ENCODE measurements around the gene PAF1. TPM values are rescaled to one million over a fixed set of nuclear protein-coding genes. Genes with fewer than 3 reads are reported as not detected.
"Not testable (repeated sequence)": the region's sequence is repeated elsewhere in the genome, so short reads cannot be mapped to it uniquely, and the experiment has no call there.

The PAF1 gene
- total RNA-seq, 1 experiment from 2014 or later, result 38.0 TPM

DNA sequence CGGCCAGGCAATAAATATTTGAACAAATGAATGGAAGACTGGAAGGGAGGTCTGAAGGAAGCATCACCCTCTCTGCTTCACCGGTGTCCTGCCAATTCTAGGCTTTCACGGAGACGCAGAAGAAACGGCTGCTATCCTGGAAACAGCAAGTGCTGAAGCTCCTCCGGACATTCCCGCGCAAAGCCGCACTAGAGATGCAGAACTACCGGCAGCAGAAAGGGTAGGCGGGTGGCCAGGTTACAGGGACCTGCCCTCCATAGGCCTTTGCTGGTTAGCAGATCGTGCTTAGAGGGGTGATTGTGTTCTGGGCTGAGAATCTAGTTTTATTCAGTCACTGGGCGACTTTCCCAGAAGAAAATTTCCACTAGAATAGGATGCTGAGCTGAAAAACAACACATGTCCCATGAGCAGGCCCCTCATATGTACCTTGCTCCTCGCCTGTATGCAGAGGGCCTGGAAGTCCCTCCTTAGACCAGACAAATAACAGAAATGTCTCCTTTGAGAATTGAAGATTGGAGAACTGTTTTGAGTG is 11.0 kb downstream of the PAF1 start:
- no peak overlapping the region for H2BK12ac ChIP-seq (ENCODE audit: insufficient read length, low read depth, low read length)
- no peak for DNase-seq
- H2BK20ac ChIP-seq (ENCODE audit: low read depth, low read length, poor library complexity, severe bottlenecking), result no peak overlapping the region
- H3K56ac ChIP-seq (ENCODE audit: insufficient read length, low read depth, low read length), result no peak overlapping the region
- no peak overlapping the region for H2AFZ ChIP-seq (ENCODE audit: low read length)
- Mint-ChIP-seq H3K27me3 (ENCODE audit: low read depth) (no peaks in the 10 kb centered on the region), H3K36me3 (ENCODE audit: insufficient read depth in 1 of 3, low read depth in 3 of 3) (peaks cover 50 to 93% (median 91%) of the 10 kb centered on the region in 3 experiments; a peak in 6 of 7 replicates), H3K4me3 (no peak overlapping the region), H3K27ac (no peak overlapping the region), H3K4me1 (peaks cover 0 to 1% of the 10 kb centered on the region in 2 experiments; a peak in 1 of 4 replicates), H3K9me3 (no peaks in the 10 kb centered on the region)
- no peak overlapping the region for H4K5ac ChIP-seq (ENCODE audit: insufficient read length, low read depth, low read length)
- H3K4ac ChIP-seq (ENCODE audit: low read depth, low read length), result no peak overlapping the region
- H2AK5ac ChIP-seq (ENCODE audit: insufficient read length, low read length), result no peak overlapping the region
- H3K18ac ChIP-seq (ENCODE audit: insufficient read length, low read depth, low read length), result no peak overlapping the region
- H2BK5ac ChIP-seq (ENCODE audit: insufficient read length, low read length), result no peak overlapping the region
- no peak overlapping the region for H3K14ac ChIP-seq (ENCODE audit: insufficient read depth, low read length)
- H3K9me3 ChIP-seq (ENCODE audit: control insufficient read depth, low read depth, low read length), result no peaks in the 10 kb centered on the region
- no peaks in the 10 kb centered on the region for H3K23me2 ChIP-seq (ENCODE audit: insufficient read length, low read depth, low read length, poor library complexity, severe bottlenecking)
- H2BK15ac ChIP-seq (ENCODE audit: low read depth, low read length), result no peak overlapping the region
- no peak for TF ChIP-seq CTCF (conservative IDR thresholded peaks at IDR 0.05)
- no peak overlapping the region for H3T11ph ChIP-seq (ENCODE audit: low read length)
- no peaks in the 10 kb centered on the region for H3K27me3 ChIP-seq (ENCODE audit: insufficient read depth, low read length)
- no peak overlapping the region for H3K23ac ChIP-seq (ENCODE audit: insufficient read length, low read depth, low read length)
- no peak overlapping the region for H2BK120ac ChIP-seq (ENCODE audit: low read depth, low read length, poor library complexity, severe bottlenecking)
- no peak overlapping the region for H3K4me2 ChIP-seq (ENCODE audit: insufficient read depth, insufficient read length, low read length)
- no peak overlapping the region for H3K9ac ChIP-seq (ENCODE audit: extremely low read depth, insufficient read length, low read length)
- no peaks in the 10 kb centered on the region for H3K79me1 ChIP-seq (ENCODE audit: insufficient read depth, low read depth, low read length, poor library complexity, severe bottlenecking)
- WGBS (ENCODE audit: extremely low coverage, insufficient read length, low lambda C conversion rate), result no CpG with 5 or more reads among the region's 14 CpGs
- H3K27ac ChIP-seq (ENCODE audit: insufficient read length, low read depth, low read length), result no peak overlapping the region
- H3K79me2 ChIP-seq (ENCODE audit: insufficient read depth, low read length), result no peaks in the 10 kb centered on the region
- no peak overlapping the region for H4K8ac ChIP-seq (replicated peaks; ENCODE audit: insufficient read length, low read depth, low read length)
- H4K91ac ChIP-seq (ENCODE audit: insufficient read length, low read depth, low read length), result no peak overlapping the region
- H4K20me1 ChIP-seq (ENCODE audit: control insufficient read depth, insufficient read depth, insufficient read length), result peaks cover 2% of the 10 kb centered on the region
- H3K4me1 ChIP-seq (ENCODE audit: insufficient read depth, low read length), result no peaks in the 10 kb centered on the region

- H3K4me2 ChIP-seq (ENCODE audit: insufficient read depth, insufficient read length, low read length); H3K27ac Mint-ChIP-seq; H4K8ac ChIP-seq (replicated peaks; ENCODE audit: insufficient read length, low read depth, low read length); H2BK12ac ChIP-seq (ENCODE audit: insufficient read length, low read depth, low read length); H3K9me3 Mint-ChIP-seq; H4K5ac ChIP-seq (ENCODE audit: insufficient read length, low read depth, low read length); H4K91ac ChIP-seq (ENCODE audit: insufficient read length, low read depth, low read length); H3K23me2 ChIP-seq (ENCODE audit: insufficient read length, low read depth, low read length, poor library complexity, severe bottlenecking); H3K4ac ChIP-seq (ENCODE audit: low read depth, low read length); H2AK5ac ChIP-seq (ENCODE audit: insufficient read length, low read length); H3K79me2 ChIP-seq (ENCODE audit: insufficient read depth, low read length); H2BK5ac ChIP-seq (ENCODE audit: insufficient read length, low read length); H3K9me3 ChIP-seq (ENCODE audit: control insufficient read depth, low read depth, low read length); H3K56ac ChIP-seq (ENCODE audit: insufficient read length, low read depth, low read length); H3K14ac ChIP-seq (ENCODE audit: insufficient read depth, low read length); H3K27ac ChIP-seq (ENCODE audit: insufficient read length, low read depth, low read length); H3K27me3 ChIP-seq (ENCODE audit: insufficient read depth, low read length); DNase-seq; H3K27me3 Mint-ChIP-seq (ENCODE audit: low read depth); H3K79me1 ChIP-seq (ENCODE audit: insufficient read depth, low read depth, low read length, poor library complexity, severe bottlenecking); H3K9ac ChIP-seq (ENCODE audit: extremely low read depth, insufficient read length, low read length); H3K4me1 ChIP-seq (ENCODE audit: insufficient read depth, low read length); H2BK20ac ChIP-seq (ENCODE audit: low read depth, low read length, poor library complexity, severe bottlenecking); H4K20me1 ChIP-seq (ENCODE audit: control insufficient read depth, insufficient read depth, insufficient read length); H3T11ph ChIP-seq (ENCODE audit: low read length); H2BK120ac ChIP-seq (ENCODE audit: low read depth, low read length, poor library complexity, severe bottlenecking); H2BK15ac ChIP-seq (ENCODE audit: low read depth, low read length); H3K18ac ChIP-seq (ENCODE audit: insufficient read length, low read depth, low read length); H2AFZ ChIP-seq (ENCODE audit: low read length); H3K4me1 Mint-ChIP-seq; H3K23ac ChIP-seq (ENCODE audit: insufficient read length, low read depth, low read length); H3K4me3 Mint-ChIP-seq: not testable (repeated sequence)
- WGBS (ENCODE audit: extremely low coverage, insufficient read length, low lambda C conversion rate), result no CpG with 5 or more reads among the region's 4 CpGs
- H3K36me3 Mint-ChIP-seq (ENCODE audit: insufficient read depth in 1 of 3, low read depth in 3 of 3), result peaks cover 50 to 93% (median 91%) of the 10 kb centered on the region in 3 experiments; a peak in 6 of 7 replicates
These were observed 11.5 kb downstream of the PAF1 start for GRCh38 chr19:39379366-39379765.
